ENCODE results near the gene SHANK3.

The SHANK3 gene

DNA sequence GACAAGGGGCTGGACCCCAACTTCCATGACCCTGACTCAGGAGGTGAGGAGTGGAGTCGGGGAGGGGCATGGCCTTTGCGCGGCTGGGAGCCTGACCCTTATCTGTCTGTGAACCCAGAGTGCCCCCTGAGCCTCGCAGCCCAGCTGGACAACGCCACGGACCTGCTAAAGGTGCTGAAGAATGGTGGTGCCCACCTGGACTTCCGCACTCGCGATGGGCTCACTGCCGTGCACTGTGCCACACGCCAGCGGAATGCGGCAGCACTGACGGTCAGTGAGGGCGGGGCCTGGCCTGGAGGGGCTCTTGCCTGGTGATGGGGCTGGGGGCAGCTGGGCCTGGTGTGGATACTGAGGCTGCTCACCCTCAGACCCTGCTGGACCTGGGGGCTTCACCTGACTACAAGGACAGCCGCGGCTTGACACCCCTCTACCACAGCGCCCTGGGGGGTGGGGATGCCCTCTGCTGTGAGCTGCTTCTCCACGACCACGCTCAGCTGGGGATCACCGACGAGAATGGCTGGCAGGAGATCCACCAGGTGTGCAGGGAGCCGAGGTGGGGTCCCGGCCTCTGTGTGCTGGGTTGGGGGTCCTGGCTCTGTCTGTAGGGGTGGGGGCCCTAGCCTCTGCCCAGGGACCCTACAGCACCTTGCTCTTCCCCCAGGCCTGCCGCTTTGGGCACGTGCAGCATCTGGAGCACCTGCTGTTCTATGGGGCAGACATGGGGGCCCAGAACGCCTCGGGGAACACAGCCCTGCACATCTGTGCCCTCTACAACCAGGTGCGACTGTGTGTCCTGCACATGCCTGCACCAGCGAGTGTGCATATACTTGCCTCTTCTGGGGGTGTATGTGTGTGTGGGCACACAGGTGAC, 6.3 kb downstream of the SHANK3 start:
- no peak for DNase-seq

GRCh38 chr22:50683086-50683993, 10.7 kb downstream of the SHANK3 start:
- DNase-seq: no peak

DNA sequence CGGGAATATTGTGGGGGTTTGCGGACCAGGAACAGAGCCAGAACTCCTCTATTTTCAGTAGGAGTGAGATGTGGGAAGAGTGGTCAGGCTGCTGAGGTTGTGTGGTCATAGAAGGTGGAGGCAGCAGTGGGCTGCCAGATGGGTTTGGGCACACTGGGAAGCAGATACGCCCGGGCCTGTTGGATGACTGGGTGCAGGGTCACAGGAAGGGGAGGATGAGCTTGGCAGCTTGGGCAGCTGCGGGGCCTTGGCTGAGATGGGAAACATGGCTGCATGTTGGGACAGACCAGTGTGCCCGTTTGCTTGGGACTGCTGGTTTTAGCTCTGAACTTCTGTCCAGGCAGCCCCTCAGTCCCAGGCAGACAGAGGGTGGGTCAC, 11.4 kb downstream of the SHANK3 start:
- no peak for DNase-seq

- DNase-seq: no peak
Measured at GRCh38 chr22:50684501-50684900, 11.9 kb downstream of the SHANK3 start.

GRCh38 chr22:50684986-50685385, 12.4 kb downstream of the SHANK3 start:
- DNase-seq: no peak

GRCh38 chr22:50686794-50687193, 14.2 kb downstream of the SHANK3 start:
- DNase-seq: no peak

- DNase-seq: no peak
Measured at GRCh38 chr22:50687829-50688228, 15.2 kb downstream of the SHANK3 start.

DNA sequence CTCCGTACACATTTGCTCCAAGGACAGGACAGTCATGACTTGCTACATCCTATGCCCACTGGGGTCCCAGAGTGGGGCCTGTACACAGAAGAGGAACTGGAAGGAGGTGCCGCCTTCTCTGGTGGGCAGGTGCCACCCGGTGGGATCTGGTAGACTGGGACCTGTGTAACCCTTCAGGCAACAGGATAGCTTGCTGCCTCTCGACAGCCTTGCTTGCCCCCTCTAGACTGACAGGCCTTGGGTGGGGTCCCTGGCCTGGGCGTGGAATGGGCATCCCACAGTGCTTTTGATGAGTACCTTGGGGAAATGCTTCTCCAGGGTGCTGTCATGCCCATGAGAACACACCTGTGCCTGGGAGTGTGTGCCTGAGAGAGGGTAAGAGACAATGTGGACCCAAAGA, 15.8 kb downstream of the SHANK3 start:
- DNase-seq: no peak

DNA sequence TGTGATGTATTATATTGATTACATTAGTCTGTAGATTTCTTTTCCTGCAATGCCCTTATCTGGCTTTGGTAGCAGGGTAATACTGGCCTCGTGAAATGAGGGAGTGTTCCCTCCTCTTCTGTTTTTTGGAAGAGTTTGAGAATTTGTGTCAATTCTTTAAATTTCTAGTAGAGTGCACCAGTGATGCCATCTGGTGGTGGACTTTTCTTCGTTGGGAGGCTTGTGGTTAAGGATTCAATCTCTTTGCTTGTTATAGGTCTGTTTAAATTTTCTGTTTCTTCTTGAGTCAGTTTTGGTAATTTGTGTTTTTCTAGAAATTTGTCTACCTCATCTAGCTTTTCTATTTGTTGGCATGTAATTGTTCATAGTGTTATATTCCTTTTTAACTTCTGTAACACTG, 18.9 kb downstream of the SHANK3 start:
- DNase-seq: no peak

DNA sequence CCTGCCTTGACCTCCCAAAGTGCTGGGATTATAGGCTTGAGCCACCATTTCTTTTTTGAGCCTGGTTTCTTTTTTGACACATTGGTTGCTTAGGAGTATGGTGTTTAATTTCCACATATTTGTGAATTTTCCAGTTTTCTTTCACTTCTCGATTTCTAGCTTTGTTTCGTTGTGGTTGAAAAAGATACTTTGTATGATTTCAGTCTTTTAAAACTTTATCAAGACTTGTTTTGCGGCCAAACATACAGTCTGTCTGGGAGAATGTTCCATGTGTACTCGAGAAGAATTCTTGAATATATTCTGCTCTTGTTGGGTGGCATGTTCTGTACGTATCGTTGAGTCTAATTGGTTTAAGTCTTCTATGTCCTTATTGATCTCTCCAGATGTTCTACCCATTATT, 20.8 kb downstream of the SHANK3 start:
- no peak for DNase-seq

- DNase-seq: no peak
Measured at GRCh38 chr22:50694099-50694605, 21.5 kb downstream of the SHANK3 start.

- DNase-seq: no peak
Measured at GRCh38 chr22:50694766-50695420, 22.3 kb downstream of the SHANK3 start.

GRCh38 chr22:50695421-50696250, 23.0 kb downstream of the SHANK3 start:
- no peak for DNase-seq

DNA sequence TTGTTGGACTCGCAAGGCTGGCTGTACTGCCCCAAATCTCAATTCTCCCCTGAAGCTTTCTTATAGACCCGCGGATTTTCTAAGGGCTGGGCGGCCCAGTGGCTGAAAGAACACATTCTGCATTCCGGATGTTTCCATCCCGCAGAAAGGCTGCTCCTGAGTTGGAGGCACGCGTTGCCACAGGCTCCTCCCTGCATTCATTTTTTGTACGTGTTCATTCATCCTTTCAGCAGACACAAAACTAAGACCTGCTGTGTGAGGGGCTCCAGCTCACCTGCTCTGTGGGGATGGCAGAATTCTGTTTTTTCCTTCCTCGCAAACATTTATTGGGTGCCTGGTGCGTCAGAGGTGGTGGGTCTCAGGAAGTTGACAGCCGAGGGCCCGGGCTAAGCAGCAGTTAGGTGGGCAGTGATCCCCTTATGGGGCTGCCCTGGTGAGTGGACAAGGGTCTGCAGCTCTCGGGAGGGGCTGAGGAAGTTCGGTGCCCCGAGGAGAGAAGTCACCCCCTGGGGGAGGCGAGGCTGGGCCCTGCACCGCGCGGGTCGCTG, 23.7 kb downstream of the SHANK3 start:
- no peak for DNase-seq

DNA sequence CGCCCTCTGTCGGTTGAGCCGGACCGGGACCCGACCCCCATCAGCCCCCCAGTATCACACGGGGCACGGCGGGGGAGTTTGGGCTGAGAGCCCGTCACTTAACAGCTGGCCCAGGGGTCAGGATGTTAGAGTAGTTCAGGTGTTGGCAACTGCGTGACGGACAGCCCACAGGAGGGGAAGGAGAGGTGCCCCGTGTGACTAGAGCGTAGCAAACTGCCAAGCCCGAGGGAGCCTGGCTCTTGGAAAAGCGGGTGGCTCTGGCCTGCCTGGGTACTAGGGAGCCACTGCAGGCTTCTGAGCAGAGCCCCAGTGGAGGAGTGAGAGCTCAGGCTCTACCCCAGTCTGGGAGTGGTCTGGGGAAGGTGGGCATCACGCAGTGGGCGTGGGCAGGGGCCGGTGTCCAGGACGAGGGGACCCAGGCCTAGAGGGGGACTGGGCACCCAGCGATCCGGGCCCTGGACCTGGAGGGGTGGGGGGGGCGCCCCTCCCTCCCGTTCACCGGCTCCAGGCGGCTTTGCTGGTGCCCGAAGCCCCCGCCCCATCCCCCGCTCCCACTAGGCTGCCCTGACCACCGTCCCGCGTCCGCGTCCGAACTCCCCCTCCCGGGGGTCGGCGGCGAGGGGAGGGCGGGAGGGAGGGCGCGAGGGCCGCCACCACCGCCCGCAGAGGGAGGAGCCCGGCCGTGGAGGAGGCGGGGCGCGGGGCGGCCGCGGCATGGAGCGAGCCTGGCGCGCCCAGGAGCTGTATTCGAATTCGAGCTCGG, 24.4 kb downstream of the SHANK3 start:
- DNase-seq: no peak

DNA sequence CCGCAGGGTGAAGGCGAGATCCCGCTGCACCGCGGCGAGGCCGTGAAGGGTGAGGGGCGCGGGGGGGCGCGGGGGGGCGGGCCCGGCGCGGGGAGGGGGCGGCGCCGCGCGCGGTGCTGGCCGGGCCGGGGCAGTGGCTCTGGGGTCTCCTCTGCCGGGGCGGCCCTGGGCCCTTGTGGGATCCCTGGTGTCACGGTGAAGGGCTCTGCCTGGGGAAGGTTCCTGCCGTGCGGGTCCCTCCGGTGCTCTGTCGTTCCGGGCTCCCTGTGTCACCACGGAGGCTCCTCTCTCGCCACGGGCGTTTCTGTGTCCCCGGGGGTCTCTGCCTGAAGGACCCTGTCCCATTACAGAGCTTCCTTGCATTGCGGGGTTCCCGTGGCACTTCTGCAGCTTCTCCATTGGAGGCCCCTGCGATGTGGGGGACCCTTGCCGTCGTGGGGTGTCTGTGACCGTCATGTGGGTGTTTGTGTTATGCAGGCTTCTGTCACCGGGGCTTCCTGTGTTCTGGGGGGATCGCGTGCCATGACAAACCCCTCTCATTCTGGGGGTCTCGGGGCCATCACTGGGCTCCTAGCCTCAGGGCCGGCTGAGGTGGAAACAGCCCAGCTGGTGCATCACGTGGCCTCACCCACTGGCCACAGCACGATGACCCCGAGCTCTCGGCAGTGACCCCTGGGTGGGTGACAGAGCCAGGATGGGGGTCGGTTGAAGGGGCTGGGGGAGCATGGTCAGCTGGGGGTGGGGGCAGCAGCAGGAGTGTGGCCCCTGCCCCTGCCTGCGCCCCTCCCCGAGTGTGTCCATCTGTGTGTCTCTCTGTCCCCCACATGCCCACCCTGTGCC, 25.3 kb downstream of the SHANK3 start:
- DNase-seq: no peak

DNA sequence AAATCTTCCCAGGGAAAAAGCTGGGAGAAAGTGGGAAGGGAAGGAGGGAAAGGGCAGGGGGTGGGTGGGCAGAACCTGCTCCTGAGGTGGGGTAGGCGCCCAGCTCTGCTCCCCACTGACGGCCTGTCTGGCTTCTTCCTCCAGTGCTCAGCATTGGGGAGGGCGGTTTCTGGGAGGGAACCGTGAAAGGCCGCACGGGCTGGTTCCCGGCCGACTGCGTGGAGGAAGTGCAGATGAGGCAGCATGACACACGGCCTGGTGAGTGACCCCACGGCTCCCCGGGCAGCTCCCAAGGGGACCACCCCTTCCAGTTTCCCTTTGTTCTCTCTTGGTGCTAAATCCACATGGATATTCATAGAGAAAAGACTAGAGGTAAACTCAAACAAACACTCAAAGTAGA, 25.9 kb downstream of the SHANK3 start:
- no peak for DNase-seq

DNA sequence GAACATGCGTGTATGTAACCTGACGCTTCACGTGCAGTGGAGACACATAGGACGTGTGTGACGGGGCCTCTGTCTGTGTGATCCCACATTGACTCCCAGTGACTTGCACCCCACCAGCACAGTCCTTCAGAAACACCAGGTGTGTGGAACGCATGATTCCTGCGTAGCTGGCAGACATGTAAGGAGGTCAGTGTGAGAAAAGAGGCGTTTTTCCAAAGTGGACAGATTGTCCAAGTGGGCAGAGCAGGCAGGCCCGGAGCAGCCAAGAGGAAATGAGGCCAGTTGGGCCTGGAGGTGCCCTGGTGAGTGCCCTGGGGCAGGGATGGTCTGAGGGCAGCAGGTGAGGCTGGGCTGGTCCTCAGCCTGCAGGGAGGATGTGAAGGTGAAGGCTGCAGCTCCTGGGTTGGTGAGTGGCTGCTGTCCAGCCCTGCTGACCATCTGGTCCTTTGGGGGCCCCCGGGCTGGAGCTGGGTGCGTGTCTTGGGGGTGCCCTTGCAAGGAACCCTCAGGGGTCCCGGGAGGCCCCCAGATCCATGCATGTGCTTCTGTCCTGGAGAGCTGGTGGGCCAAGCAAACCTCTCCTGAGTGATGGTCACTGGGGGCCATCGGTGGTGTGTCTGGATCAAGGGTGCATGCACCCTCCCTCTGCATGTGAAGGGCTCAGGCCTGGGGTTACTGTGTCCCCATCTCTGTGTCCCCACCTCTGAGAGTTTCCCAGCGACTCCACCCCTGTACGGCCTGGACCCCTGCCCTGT, 26.6 kb downstream of the SHANK3 start:
- DNase-seq: no peak

GRCh38 chr22:50699756-50700386, 27.2 kb downstream of the SHANK3 start:
- DNase-seq: no peak
